ENCODE measurements around the gene ELMO1. TPM values are rescaled to one million over a fixed set of nuclear protein-coding genes. Genes with fewer than 3 reads are reported as not detected.

ELMO1 gene
- total RNA-seq, 1 experiment from 2014 or later: 7.8 TPM

DNA sequence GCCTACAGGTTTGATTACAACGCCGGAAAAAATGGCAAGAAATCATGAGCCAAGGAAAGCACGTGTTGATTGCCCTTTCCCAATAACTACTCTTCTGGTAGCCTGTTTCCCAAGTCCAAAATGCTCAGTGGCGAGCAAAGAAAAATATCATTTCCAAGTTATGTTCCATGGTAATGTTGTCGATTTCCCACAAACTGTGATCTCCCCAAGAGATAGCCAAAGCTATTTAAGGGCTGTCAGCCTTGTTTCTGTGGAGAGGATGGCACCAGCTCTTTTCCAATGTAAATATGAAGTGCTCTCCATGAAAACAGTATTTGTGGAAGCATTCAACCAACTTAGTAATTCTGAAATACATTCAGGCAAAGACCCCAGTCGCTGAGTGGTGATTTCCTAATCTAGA is 491.9 kb downstream of the ELMO1 start:
- H3K4me1 Mint-ChIP-seq: peaks cover 15 to 22% of the 10 kb centered on the region in 2 experiments
- no peaks in the 10 kb centered on the region for H3K9me3 Mint-ChIP-seq
- Histone ChIP-seq H3K14ac (ENCODE audit: insufficient read depth, low read length) (no peak overlapping the region), H2BK20ac (ENCODE audit: low read depth, low read length, poor library complexity, severe bottlenecking) (no peak overlapping the region), H3K27ac (ENCODE audit: insufficient read length, low read depth, low read length) (no peak overlapping the region), H3K9me3 (ENCODE audit: control insufficient read depth, low read depth, low read length) (no peaks in the 10 kb centered on the region), H2BK12ac (ENCODE audit: insufficient read length, low read depth, low read length) (no peak overlapping the region), H3K4me2 (ENCODE audit: insufficient read depth, insufficient read length, low read length) (no peak overlapping the region), H3K23me2 (ENCODE audit: insufficient read length, low read depth, low read length, poor library complexity, severe bottlenecking) (no peaks in the 10 kb centered on the region), H4K20me1 (ENCODE audit: control insufficient read depth, insufficient read depth, insufficient read length) (no peaks in the 10 kb centered on the region), H4K5ac (ENCODE audit: insufficient read length, low read depth, low read length) (no peak overlapping the region), H3K23ac (ENCODE audit: insufficient read length, low read depth, low read length) (no peak overlapping the region), H2BK15ac (ENCODE audit: low read depth, low read length) (no peak overlapping the region), H2AK5ac (ENCODE audit: insufficient read length, low read length) (no peak overlapping the region), H3K4me1 (ENCODE audit: insufficient read depth, low read length) (peaks cover 5% of the 10 kb centered on the region; the same call in 1 of the 2 replicates), H2BK120ac (ENCODE audit: low read depth, low read length, poor library complexity, severe bottlenecking) (no peak overlapping the region), H2BK5ac (ENCODE audit: insufficient read length, low read length) (no peak overlapping the region), H3K79me1 (ENCODE audit: insufficient read depth, low read depth, low read length, poor library complexity, severe bottlenecking) (no peaks in the 10 kb centered on the region), H4K8ac (replicated peaks; ENCODE audit: insufficient read length, low read depth, low read length) (no peak overlapping the region), H3K79me2 (ENCODE audit: insufficient read depth, low read length) (no peaks in the 10 kb centered on the region), H3K4ac (ENCODE audit: low read depth, low read length) (no peak overlapping the region), H4K91ac (ENCODE audit: insufficient read length, low read depth, low read length) (no peak overlapping the region), H3K56ac (ENCODE audit: insufficient read length, low read depth, low read length) (no peak overlapping the region), H3T11ph (ENCODE audit: low read length) (no peak overlapping the region), H2AFZ (ENCODE audit: low read length) (no peak overlapping the region), H3K27me3 (ENCODE audit: insufficient read depth, low read length) (no peaks in the 10 kb centered on the region), H3K9ac (ENCODE audit: extremely low read depth, insufficient read length, low read length) (no peak overlapping the region), H3K18ac (ENCODE audit: insufficient read length, low read depth, low read length) (no peak overlapping the region)
- DNase-seq: no peak
- no peaks in the 10 kb centered on the region for H3K27me3 Mint-ChIP-seq (ENCODE audit: low read depth)
- TF ChIP-seq, protein P1, sequence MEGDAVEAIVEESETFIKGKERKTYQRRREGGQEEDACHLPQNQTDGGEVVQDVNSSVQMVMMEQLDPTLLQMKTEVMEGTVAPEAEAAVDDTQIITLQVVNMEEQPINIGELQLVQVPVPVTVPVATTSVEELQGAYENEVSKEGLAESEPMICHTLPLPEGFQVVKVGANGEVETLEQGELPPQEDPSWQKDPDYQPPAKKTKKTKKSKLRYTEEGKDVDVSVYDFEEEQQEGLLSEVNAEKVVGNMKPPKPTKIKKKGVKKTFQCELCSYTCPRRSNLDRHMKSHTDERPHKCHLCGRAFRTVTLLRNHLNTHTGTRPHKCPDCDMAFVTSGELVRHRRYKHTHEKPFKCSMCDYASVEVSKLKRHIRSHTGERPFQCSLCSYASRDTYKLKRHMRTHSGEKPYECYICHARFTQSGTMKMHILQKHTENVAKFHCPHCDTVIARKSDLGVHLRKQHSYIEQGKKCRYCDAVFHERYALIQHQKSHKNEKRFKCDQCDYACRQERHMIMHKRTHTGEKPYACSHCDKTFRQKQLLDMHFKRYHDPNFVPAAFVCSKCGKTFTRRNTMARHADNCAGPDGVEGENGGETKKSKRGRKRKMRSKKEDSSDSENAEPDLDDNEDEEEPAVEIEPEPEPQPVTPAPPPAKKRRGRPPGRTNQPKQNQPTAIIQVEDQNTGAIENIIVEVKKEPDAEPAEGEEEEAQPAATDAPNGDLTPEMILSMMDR (conservative IDR thresholded peaks at IDR 0.05): no peak
- no CpG with 5 or more reads among the region's 6 CpGs for WGBS (ENCODE audit: extremely low coverage, insufficient read length, low lambda C conversion rate)
- H3K36me3 Mint-ChIP-seq (ENCODE audit: insufficient read depth in 1 of 3, low read depth in 3 of 3): peaks cover 0 to 2% (median 0%) of the 10 kb centered on the region in 3 experiments; a peak in 1 of 7 replicates
- H3K27ac Mint-ChIP-seq: no peak overlapping the region
- H3K4me3 Mint-ChIP-seq: no peak overlapping the region
